Measurements from ENCODE around the gene EFL1.
"Not testable (repeated sequence)": the region's sequence is repeated elsewhere in the genome, so short reads cannot be mapped to it uniquely, and the experiment has no call there.

The EFL1 gene

DNA sequence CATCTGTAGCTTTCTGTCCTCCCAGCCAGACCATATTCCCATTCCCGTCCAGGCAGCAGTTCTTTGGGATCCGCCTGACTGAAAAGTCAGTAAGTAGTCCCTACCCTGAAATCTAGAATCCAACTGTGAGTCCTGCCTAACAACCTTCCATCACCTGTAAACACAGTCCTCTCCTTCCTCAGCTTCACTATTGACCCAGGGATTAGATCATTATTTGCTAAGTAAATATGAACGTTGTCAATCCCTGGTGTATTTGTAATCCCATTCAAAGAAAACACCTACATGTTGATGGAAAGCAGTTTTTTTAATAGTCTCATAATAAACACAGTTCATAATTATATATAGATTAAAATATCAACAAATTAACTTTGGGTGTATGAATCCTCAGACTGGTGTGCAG is 816 bp upstream of the EFL1 start:
- Histone ChIP-seq H3K9ac (ENCODE audit: low read length) (peak overlapping the region; percentile 84; the same call in 1 of the 2 replicates), H3K27me3 (ENCODE audit: insufficient read depth, low read length) (no peaks in the 10 kb centered on the region), H3K4me3 (ENCODE audit: low read depth, low read length, poor library complexity, severe bottlenecking) (peak overlapping the region; percentile 95), H4K20me1 (ENCODE audit: insufficient read depth, low read length) (no peaks in the 10 kb centered on the region), H3K9me2 (ENCODE audit: low read depth, low read length) (no peaks in the 10 kb centered on the region), H3K36me3 (ENCODE audit: insufficient read depth, low read length) (peaks cover 13% of the 10 kb centered on the region; the same call in 1 of the 2 replicates), H3K27ac (ENCODE audit: low read depth, low read length, poor library complexity, severe bottlenecking) (no peak overlapping the region), H3K4me1 (ENCODE audit: insufficient read depth, low read length, severe bottlenecking) (peaks cover 26% of the 10 kb centered on the region), H3K4me2 (ENCODE audit: low read length) (peak overlapping the region; percentile 78), H3K9me3 (ENCODE audit: low read length) (no peaks in the 10 kb centered on the region), H3K79me2 (ENCODE audit: insufficient read depth, low read length) (peaks cover 9% of the 10 kb centered on the region; the same call in 1 of the 2 replicates), H3F3A (ENCODE audit: insufficient read depth, low read length) (no peaks in the 10 kb centered on the region), H2AFZ (ENCODE audit: low read length) (no peak overlapping the region)
- TF ChIP-seq, protein P1, sequence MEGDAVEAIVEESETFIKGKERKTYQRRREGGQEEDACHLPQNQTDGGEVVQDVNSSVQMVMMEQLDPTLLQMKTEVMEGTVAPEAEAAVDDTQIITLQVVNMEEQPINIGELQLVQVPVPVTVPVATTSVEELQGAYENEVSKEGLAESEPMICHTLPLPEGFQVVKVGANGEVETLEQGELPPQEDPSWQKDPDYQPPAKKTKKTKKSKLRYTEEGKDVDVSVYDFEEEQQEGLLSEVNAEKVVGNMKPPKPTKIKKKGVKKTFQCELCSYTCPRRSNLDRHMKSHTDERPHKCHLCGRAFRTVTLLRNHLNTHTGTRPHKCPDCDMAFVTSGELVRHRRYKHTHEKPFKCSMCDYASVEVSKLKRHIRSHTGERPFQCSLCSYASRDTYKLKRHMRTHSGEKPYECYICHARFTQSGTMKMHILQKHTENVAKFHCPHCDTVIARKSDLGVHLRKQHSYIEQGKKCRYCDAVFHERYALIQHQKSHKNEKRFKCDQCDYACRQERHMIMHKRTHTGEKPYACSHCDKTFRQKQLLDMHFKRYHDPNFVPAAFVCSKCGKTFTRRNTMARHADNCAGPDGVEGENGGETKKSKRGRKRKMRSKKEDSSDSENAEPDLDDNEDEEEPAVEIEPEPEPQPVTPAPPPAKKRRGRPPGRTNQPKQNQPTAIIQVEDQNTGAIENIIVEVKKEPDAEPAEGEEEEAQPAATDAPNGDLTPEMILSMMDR (IDR thresholded peaks at IDR 0.05; ENCODE audit: low read length), result no peak
- no peak for TF ChIP-seq EZH2 (IDR thresholded peaks at IDR 0.05; ENCODE audit: borderline replicate concordance, low read length)

DNA sequence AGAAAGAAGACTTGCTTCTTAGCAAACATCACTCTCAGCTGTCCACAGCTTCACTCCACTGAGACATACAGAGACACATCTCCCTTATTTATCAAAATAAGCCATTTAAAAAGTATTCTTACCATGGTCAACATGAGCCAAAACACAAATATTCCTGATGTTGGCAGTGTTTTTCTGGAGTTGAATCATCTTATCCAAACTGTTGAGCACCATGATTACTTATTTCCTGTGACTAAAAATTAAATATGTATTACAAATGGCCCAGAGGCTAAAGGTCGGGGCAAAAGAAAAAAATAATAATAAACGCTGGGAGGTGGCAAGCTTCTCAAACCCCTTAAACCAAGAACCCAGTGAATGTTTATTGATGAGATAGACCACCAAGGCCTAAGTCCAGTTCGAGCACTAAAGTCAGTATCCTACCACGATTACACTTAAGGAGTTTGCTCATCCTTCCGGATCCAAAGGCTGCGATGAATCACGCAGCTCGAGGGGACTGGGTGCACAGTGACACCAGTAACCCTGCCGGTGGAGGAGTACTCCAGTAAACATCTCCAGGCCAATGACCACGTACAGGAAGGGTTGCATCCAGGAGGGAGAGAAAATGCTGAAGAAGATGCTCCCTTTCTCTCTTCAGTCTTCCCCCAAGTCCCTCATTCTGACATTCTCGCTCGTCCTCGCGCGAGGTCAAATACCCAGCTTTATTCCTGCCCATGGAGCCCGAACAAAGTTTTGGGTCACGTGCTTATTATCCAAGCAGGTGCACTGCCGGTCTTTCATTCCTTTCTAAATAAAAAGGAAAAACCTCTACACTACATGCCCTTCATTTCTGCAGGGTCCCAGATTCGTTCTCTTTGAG is 740 bp downstream of the EFL1 start:
- Histone ChIP-seq H3K4me3 (ENCODE audit: low read depth, low read length, poor library complexity, severe bottlenecking) (peak overlapping the region; percentile 95), H3K27ac (ENCODE audit: low read depth, low read length, poor library complexity, severe bottlenecking) (peak overlapping the region; percentile 50), H3K4me1 (ENCODE audit: insufficient read depth, low read length, severe bottlenecking) (peaks cover 26% of the 10 kb centered on the region), H3K4me2 (ENCODE audit: low read length) (peak overlapping the region; percentile 78), H3K36me3 (ENCODE audit: insufficient read depth, low read length) (peaks cover 17% of the 10 kb centered on the region; the same call in 1 of the 2 replicates), H2AFZ (ENCODE audit: low read length) (peak overlapping the region; percentile 78; the same call in 1 of the 2 replicates), H3K9ac (ENCODE audit: low read length) (peak overlapping the region; percentile 84)
- H3K79me2 ChIP-seq (ENCODE audit: insufficient read depth, low read length); H3K9me3 ChIP-seq (ENCODE audit: low read length); H4K20me1 ChIP-seq (ENCODE audit: insufficient read depth, low read length); H3F3A ChIP-seq (ENCODE audit: insufficient read depth, low read length); H3K27me3 ChIP-seq (ENCODE audit: insufficient read depth, low read length); H3K9me2 ChIP-seq (ENCODE audit: low read depth, low read length): not testable (repeated sequence)

DNA sequence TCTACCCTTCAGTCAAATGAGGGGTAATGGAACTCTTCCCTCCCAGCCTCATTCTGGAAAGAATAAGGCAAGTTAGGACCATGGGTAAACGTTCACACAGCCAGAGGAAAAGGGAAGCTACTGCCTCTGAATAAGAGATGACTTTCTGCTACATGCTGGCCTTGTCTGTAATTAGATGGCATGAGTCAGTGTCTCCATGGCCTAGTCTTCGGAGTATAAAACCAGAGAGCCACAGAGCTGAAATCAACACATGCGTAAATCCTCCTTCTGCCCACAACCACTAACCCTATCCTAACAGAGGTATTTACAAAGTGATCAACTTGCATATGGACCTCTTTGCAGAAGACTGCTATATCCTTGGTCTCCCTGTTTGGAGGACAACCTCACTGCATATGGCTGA is 14.3 kb downstream of the EFL1 start:
- H2AFZ ChIP-seq (ENCODE audit: low read length); H3F3A ChIP-seq (ENCODE audit: insufficient read depth, low read length); H3K4me1 ChIP-seq (ENCODE audit: insufficient read depth, low read length, severe bottlenecking); H3K36me3 ChIP-seq (ENCODE audit: insufficient read depth, low read length); H3K9me2 ChIP-seq (ENCODE audit: low read depth, low read length); H3K9ac ChIP-seq (ENCODE audit: low read length); H3K4me3 ChIP-seq (ENCODE audit: low read depth, low read length, poor library complexity, severe bottlenecking); H3K27me3 ChIP-seq (ENCODE audit: insufficient read depth, low read length); H3K4me2 ChIP-seq (ENCODE audit: low read length); H4K20me1 ChIP-seq (ENCODE audit: insufficient read depth, low read length); H3K9me3 ChIP-seq (ENCODE audit: low read length); H3K79me2 ChIP-seq (ENCODE audit: insufficient read depth, low read length); H3K27ac ChIP-seq (ENCODE audit: low read depth, low read length, poor library complexity, severe bottlenecking): not testable (repeated sequence)

DNA sequence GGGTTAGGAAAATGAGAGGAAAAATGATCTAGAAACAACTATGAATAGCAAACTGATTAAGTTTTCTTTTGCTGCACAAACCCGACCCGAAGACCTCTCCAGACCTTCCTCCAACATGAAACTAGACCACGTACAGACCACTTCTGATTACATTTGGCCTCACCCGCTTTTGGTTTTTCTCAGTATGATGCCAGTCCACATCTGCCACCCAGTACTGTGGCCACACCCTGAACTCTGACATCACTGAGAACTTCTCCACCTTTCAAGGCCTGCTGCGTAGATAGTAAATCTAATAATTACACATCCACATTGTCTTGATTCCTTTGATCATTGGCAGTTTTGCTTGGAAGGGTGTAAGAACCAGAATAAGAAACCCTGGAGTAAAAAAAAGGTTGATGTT is 16.6 kb downstream of the EFL1 start:
- not testable (repeated sequence) for H3K36me3 ChIP-seq (ENCODE audit: insufficient read depth, low read length); H3K79me2 ChIP-seq (ENCODE audit: insufficient read depth, low read length); H3K9me3 ChIP-seq (ENCODE audit: low read length); H3K4me3 ChIP-seq (ENCODE audit: low read depth, low read length, poor library complexity, severe bottlenecking); H3K27me3 ChIP-seq (ENCODE audit: insufficient read depth, low read length); H2AFZ ChIP-seq (ENCODE audit: low read length); H3K4me2 ChIP-seq (ENCODE audit: low read length); H4K20me1 ChIP-seq (ENCODE audit: insufficient read depth, low read length); H3K27ac ChIP-seq (ENCODE audit: low read depth, low read length, poor library complexity, severe bottlenecking); H3K9ac ChIP-seq (ENCODE audit: low read length); H3K4me1 ChIP-seq (ENCODE audit: insufficient read depth, low read length, severe bottlenecking); H3K9me2 ChIP-seq (ENCODE audit: low read depth, low read length); H3F3A ChIP-seq (ENCODE audit: insufficient read depth, low read length)

DNA sequence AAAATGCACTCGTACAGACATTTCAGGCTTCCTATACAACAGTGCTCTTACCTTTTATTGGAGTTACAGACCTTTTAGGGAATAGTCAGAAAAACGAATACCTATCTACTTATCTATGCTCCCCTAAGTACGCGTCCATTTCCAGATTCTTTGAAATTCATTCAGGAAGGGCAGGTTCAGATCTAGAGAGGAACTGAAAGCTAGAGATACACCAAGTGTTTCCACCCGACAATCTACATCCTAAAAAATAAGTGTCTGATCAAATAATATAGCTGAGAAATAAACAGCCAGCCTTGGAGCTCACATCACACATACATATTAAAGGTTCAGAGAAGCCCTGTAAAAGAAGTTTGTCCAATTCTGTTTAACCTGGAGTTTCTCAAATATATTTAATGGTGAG is 18.9 kb downstream of the EFL1 start:
- H4K20me1 ChIP-seq (ENCODE audit: insufficient read depth, low read length); H3K4me2 ChIP-seq (ENCODE audit: low read length): not testable (repeated sequence)
- peaks cover 18% of the 10 kb centered on the region; the same call in 1 of the 2 replicates for H3K36me3 ChIP-seq (ENCODE audit: insufficient read depth, low read length)

DNA sequence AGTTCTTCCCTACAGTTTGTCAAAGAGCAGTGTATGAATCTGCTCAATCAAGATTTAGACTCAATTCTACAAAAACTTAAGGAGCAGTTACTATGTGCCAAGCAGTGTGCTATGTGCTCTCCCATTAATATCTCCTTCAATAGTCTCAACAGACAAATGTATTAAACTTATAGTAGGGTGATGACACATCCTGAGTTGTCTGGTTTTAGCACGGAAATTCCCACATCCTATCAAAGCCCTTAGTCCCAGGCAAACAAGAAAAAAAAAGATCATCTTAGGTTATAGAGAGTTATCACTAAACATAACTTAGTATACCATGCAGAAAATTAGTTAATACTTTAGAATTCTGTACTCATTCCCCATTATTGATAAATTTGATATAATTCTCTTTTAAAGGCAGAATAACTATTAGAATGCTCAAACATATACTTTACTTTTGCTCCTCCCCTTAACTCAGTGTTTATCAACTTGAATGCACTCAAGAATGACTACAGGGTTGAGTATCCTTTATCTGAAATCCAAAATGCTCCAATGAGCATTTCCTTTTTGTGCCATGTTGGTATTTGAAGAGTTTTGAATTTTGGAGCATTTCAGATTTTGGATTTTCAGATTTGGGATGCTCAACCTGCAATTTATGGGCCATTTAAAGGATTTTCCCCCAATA is 20.6 kb downstream of the EFL1 start:
- H3K79me2 ChIP-seq (ENCODE audit: insufficient read depth, low read length); H3K4me3 ChIP-seq (ENCODE audit: low read depth, low read length, poor library complexity, severe bottlenecking); H2AFZ ChIP-seq (ENCODE audit: low read length); H3K9me2 ChIP-seq (ENCODE audit: low read depth, low read length); H3F3A ChIP-seq (ENCODE audit: insufficient read depth, low read length); H3K9me3 ChIP-seq (ENCODE audit: low read length); H3K4me2 ChIP-seq (ENCODE audit: low read length); H3K9ac ChIP-seq (ENCODE audit: low read length); H3K27me3 ChIP-seq (ENCODE audit: insufficient read depth, low read length); H3K4me1 ChIP-seq (ENCODE audit: insufficient read depth, low read length, severe bottlenecking); H3K27ac ChIP-seq (ENCODE audit: low read depth, low read length, poor library complexity, severe bottlenecking); H4K20me1 ChIP-seq (ENCODE audit: insufficient read depth, low read length): not testable (repeated sequence)
- peaks cover 25% of the 10 kb centered on the region for H3K36me3 ChIP-seq (ENCODE audit: insufficient read depth, low read length)

More for the DNA sequence above, 18.9 kb downstream of the EFL1 start:
- not testable (repeated sequence) for H3F3A ChIP-seq (ENCODE audit: insufficient read depth, low read length); H3K4me1 ChIP-seq (ENCODE audit: insufficient read depth, low read length, severe bottlenecking); H3K4me3 ChIP-seq (ENCODE audit: low read depth, low read length, poor library complexity, severe bottlenecking); H3K79me2 ChIP-seq (ENCODE audit: insufficient read depth, low read length); H3K9me3 ChIP-seq (ENCODE audit: low read length); H3K9me2 ChIP-seq (ENCODE audit: low read depth, low read length); H3K9ac ChIP-seq (ENCODE audit: low read length); H2AFZ ChIP-seq (ENCODE audit: low read length); H3K27me3 ChIP-seq (ENCODE audit: insufficient read depth, low read length); H3K27ac ChIP-seq (ENCODE audit: low read depth, low read length, poor library complexity, severe bottlenecking)

Measured in OCI-LY1 (cell line).